Activated gamma-delta T cell (primary cell): ENCODE measurements around the gene PRSS48.
"Not testable (repeated sequence)": the region's sequence is repeated elsewhere in the genome, so short reads cannot be mapped to it uniquely, and the experiment has no call there.

ENCODE experiments used
- DNase-seq: peaks from one replicate; lab custom pipeline; 2025; lab: John Stamatoyannopoulos, UW

Gene PRSS48

DNA sequence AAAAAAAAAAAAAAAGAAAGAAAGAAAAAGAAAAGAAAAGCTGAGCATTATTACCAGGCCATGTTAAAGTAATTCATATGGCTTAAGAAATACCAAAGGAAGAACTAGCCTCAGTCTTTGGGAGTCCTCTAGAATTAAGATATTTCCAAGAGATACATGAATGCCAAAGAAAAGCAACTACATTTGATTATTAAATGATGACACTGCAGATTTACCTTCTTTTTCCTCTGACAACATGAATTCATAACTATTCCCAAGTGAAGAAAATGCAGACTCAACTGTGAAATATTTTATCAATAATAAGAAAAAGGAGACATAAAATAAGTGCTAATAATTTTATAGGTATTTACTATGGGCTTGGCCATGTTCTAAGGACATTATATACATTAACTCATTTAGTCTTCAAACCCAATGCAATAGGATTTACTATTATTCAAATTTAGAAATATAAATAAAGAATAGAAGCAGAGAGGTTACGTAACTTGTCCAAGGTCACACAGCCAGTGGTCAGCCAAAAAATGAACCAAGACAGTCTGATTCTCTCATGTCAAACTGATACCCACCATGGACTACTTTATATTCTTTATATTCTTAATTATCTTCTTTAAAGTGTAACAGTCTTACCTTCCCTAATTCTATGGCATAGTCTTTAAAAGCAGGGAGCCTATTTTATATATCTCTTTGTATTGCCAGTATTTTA lies 41.5 kb downstream of the PRSS48 start:
- no peak for DNase-seq

DNA sequence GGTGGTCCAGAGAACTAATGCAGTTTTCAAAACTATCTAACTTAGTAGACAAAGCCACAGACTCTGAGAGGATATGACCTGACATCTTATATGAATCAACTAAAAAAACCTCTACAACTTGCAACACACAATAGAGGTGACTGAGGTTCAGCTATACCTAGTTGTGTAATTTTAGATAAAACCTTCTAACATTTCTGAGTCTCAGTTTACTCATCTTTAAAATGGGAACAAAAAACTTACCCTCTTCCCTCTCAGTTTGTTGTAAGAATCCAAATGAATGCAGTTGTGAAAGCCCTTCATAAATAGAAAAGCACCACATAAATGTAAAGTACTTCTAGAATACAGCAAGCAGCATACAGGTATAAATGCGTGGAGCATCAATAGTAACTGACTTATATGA lies 42.5 kb downstream of the PRSS48 start:
- DNase-seq: no peak

DNA sequence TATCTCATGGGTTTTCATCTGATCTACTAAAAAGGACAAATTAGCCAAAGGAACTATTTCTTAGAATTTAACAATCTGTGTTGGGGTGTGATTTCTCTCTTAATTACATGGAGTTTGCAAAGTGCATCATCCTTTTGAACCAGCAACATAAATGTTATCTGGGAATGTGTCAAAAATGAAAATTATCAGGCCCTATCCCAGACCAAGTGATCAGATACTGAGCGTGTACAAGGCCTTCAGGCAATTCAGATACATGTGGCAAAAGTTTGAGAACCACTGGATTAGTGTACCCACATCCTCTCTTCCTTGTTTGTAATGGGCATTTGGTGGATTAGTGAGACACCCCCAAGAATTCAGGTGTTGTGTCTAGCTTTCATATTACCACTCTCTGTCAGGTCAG lies 44.6 kb downstream of the PRSS48 start:
- DNase-seq: no peak

DNA sequence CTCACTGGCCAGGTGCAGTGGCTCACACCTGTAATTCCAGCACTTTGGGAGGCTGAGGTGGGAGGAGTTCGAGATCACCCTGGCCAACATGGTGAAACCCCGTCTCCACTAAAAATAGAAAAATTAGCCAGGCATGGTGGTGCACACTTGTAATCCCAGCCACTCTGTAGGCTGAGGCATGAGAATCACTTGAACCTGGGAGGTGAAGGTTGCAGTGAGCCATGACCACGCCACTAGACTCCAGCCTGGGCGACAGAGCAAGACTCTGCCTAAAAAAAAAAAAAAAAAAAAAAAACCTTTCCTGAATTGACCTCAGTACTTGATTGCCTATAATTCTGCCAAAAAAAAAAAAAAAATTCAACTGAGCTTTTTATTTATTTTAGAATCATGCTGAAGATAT lies 45.2 kb downstream of the PRSS48 start:
- not testable (repeated sequence) for DNase-seq

DNA sequence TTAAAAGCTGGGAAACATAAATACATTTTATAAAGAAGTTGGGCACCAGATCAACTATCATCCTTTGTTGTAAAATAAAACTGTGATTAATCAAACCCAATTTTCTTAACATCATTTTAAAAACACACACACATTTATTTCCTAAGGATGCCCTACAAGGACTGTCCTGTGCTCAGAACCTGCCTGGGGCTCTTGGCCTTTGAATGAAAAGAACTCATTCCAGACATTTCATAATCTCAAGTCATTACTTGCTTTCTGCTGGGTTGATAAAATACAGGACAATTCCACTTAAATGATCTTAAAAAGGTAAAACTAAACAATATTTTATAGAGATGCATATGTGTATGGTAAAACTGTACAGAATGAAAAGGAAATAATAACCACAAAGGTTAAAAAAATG lies 45.6 kb downstream of the PRSS48 start:
- DNase-seq: no peak

DNA sequence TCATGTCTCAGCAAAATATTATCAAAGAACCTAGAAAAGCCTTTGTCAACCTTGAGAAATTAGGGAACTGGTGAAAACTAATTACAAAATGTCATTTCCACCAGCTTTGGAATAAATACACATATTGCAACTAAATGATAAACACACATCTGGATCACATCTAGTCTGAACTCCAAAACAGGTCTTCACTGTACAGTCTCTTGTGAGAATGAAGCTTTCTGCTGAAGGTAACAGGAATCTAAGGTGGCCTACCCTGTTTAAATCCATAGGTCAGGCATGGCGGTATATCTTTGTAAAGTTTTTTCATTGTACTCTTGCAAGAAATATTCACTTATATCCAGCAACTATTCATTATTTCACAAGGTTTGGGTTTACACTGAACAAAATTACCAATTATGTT lies 46.7 kb downstream of the PRSS48 start:
- no peak for DNase-seq

DNA sequence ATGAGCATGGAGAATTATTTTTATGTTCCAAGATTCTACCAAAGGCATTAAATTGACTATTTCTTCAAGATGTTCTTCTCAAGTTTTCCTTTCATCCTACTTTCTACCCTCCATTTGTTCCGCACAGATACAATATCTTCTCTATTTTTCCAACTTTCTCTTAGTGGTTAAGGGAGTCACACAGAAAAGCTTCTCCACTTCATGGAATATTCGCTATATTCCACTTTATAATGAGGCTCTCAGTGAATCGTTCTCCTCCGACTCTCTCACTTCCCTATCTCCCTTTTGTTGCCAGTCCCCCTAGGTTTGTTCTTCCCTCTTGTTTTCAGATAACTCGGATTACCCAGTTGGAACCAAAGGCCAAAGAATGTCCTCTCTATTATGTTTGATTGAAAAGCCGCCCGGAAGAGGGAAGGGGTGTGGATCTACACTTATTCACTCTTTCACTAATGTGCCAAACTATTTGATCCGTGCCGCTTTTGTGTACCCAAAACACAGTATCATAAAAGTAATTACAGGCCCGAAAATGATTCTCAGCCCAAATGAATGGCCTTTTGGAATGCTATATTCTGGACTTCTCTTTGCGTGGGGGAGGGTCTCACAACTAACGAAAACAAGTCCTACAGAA lies 47.3 kb downstream of the PRSS48 start:
- no peak for DNase-seq

DNA sequence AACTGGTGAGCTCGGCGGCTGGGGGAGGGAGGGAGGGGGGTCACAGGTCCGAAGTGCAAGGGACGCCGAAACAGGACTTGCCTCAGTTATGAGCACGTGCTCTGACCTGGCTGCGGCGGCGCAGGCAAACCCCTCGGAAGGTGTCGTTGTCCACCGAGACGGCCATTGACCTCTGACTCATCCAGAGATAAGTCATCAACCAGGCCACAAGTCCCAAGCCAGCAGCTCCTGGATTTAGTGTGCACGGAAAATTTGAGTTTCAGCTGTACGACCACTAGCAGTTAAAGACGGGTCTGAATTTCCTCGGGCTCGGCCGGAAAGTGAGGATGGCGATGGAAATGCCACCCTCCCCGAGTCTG lies 47.8 kb downstream of the PRSS48 start:
- no peak for DNase-seq

DNA sequence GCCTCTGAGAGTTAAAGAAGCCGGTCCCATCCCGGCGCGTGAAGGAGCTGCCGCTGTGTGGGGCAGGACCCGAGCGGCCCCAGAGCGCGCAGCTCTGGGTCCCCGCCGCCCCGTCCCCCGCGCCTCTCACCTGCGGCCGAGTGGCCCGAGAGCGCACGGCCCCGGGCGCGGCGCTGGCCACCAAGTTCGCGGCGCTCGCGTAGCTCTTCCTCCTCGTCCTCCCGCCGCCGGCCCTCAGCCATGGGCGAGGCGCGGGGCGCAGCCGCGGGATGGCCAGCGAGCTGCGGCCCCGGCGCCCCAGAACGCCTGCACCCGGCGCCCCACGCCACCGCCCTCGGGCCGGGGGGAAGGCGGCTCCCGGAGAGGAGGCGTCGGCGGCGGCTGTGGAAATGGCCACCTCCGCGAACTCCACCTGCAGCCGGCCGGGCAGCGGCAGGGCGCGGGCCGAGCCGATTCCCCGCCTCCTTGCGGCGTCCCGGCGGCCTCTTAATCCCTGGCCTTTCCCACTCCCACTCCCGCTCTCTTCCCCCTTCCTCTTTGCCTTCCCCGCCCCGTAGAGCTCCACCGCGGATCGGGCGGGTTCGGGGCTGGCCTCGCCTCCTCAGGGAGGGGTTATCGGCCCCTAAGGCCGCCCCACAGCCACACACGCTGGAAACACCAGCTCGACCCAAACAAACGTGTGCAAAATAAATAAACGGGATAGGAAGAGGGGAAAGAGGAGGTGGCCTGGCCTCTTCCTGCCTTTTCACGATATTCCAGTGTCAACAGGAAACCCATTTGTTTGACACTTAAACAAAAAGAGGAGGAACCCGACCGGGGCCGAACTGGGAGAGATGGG lies 48.4 kb downstream of the PRSS48 start, which contains the start of gene SH3D19:
Gene SH3D19, minus strand, starts transcription at position 495 of the 838 bp plus-strand sequence. Its CDS starts 253 bp downstream, at position 242.
- DNase-seq: no peak

DNA sequence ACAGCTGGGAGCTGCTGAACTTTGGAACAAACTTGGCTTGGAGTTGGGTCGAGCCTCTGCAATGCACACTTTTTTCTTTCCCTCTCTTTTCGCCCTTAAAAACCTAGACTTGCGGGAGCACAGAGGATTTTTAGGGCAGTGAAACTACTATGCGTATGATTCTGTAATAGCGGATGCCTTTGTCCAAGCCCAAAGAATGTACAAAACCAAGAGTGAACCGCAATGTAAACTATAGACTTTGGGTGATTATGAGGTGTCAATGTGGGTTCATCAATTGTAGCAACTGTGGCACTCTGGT lies 48.9 kb downstream of the PRSS48 start:
- DNase-seq: no peak

DNA sequence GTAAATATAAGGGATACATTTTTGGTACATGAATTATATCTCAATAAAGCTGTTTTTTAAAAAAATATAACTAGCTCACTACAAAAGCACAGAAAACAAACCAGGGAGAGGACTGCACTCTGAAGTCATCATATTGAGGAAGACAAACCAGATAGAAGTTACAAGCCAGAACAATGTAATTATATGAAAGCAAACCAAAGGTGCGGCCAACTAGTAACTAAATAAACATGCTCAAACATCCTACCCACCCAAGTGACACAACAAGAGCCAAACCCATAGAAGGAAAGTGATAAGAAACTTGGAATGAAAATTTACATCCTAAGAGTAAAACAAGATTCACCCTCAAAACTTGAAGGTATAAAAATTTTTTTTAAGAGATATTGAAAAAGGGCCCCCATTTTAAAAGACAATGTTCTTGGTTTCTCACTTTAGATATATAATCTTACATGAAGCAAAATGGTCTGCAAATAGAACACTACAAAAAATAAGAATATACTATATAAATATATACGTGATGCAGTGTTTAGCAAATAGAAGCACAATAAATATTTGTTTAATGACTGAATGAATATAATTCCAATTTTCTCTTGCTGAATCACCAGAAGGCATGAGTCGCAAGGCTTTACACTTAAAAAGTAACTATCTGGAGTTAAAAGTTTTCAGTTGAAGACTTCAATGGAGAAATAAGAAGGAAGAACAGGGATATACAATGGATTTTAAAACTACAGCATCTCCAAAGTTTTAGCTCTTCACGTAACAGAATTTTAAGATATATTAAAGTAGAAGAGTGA lies 52.5 kb downstream of the PRSS48 start:
- DNase-seq: no peak

DNA sequence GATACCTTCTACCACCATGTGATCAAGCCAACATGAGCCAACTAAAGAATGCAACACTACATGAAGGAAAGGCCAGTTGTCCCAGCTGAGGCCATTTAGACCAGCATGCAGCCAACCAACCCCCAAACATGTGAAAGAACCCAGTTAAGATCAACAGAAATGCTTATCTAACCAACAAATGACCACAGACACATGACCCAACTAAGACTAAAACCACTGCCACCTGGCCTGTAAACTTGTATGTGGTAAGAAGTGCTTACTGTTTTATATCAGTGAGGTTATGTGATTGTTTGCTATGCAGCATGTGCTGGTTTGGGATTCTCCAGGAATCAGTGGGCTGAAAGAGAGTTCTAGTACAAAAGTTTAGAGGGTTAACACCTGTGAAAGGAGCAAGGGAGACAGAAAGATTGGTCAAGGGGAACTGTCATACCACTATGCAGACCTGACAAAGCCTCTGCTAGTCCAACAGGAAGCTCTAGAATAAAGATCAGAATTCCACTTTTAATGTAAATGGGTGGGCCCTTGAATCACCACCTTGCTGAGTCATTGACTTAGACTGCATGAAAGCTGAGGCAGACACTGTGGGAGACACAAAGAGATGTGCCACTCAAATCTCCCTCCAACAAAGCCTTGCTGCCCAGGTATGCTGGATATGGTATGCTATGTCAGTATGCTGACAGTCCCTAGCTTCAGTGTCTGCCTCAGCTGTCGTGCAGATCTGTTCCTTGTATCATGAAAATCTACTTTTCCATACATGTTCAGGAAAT lies 54.5 kb downstream of the PRSS48 start:
- DNase-seq: no peak

DNA sequence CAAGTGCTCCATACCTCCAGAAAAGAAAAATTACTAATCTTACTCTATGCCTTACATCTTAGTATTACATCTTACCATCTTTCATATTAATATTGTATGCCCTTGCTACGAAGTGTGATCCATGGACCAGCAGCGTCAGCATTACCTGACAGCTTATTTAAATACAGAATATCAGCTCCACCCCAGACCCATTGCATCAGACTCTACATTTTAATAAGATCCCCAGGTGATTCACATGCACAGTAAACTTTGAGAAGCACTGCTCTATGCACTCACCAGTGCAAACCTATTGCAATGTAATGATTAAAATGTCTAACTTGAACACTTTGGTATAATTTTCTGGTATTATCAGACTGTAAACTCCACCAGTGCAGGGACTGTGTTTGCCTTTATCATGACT lies 62.5 kb downstream of the PRSS48 start:
- DNase-seq: no peak

DNA sequence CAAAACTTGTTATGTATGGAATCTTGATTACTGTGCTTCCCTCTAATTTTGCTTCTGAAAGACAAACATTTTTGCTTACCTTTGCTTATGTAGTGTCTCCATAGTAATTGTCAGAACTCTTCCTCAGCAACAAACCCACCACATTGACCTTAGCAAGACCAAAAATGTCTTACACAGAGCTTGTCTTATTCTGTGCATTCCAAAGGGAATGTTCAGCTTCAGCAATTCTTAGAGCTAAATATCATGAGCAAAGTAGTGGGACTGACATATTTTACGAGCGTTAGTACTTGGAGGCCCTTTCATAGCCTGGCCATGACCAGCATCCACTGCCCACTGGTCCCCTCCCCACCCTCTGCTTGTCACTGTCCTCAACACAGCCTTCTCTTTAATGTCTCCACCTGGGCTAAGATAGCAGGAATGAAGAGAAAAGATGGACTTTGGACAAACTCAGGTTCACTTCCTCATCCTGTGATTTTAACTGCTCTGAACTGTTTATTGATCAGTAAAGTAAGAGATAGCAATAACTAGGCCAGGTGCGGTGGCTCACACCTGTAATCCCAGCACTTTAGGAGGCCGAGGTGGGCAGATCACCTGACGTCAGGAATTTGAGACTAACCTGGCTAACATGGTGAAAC lies 63.9 kb downstream of the PRSS48 start:
- no peak for DNase-seq
